ENCODE results near the gene NDRG4. TPM values are rescaled to one million over a fixed set of nuclear protein-coding genes. Genes with fewer than 3 reads are reported as not detected.

NDRG4 gene
- total and polyA plus RNA-seq, 2 of the 13 experiments (the other 11 are each of a cell fraction or from before 2014, with no cell fraction given): 1.7 to 2.7 TPM

DNA sequence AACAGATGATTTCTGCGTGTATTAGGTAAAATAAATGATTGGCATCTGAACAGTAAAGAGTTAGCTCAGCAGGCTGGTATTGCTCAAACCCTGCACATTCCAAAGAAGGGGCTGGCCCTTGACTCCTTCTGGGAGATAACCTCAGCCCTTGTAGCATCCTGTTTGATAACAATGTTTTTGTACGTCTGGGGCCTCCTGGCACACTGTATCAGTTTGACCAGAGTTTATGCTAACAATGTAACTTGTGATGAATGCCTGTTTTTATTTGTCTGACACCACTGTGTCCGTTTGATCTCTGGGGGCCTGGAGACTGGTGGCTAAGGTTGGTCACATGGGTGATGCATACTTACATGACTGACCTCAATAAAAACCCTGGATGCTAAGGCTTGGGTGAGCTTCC lies 43.8 kb upstream of the NDRG4 start (continued):
- peak; percentile 82 for TF ChIP-seq ARID5B (CRISPR knock-in tag; IDR thresholded peaks at IDR 0.05)
- TF ChIP-seq SAP130 (CRISPR knock-in tag; IDR thresholded peaks at IDR 0.05; ENCODE audit: low read depth): peak; percentile 48
- no peak for TF ChIP-seq RNF219 (CRISPR knock-in tag; IDR thresholded peaks at IDR 0.05)
- no peak for TF ChIP-seq CBX2 (IDR thresholded peaks at IDR 0.05; ENCODE audit: low read depth, low read length)
- no peak for TF ChIP-seq CBX2 (CRISPR knock-in tag; IDR thresholded peaks at IDR 0.05; ENCODE audit: low read depth)
- no peak for TF ChIP-seq HNRNPUL1 (IDR thresholded peaks at IDR 0.05; ENCODE audit: low read depth, low read length)
- TF ChIP-seq ISL2 (CRISPR knock-in tag; IDR thresholded peaks at IDR 0.05): 0 out of 2 replicates have a peak, but pooled peaks have one; percentile 54
- TF ChIP-seq ETV5 (CRISPR knock-in tag; IDR thresholded peaks at IDR 0.05; ENCODE audit: borderline replicate concordance): peak; percentile 69; the same call in 1 of the 2 replicates
- peak; percentile 83; the same call in 1 of the 2 replicates for TF ChIP-seq NR2F2 (IDR thresholded peaks at IDR 0.05; ENCODE audit: borderline replicate concordance, low read depth)
- no peak for TF ChIP-seq KLF13 (CRISPR knock-in tag; IDR thresholded peaks at IDR 0.05)
- no peak for TF ChIP-seq TOE1 (CRISPR knock-in tag; IDR thresholded peaks at IDR 0.05)
- no peak for TF ChIP-seq ATF4 (CRISPR knock-in tag; IDR thresholded peaks at IDR 0.05)
- TF ChIP-seq ZNF678 (CRISPR knock-in tag; IDR thresholded peaks at IDR 0.05): no peak
- no peak for TF ChIP-seq MED13 (CRISPR knock-in tag; IDR thresholded peaks at IDR 0.05)
- TF ChIP-seq TARDBP (CRISPR knock-in tag; IDR thresholded peaks at IDR 0.05): 0 out of 2 replicates have a peak, but pooled peaks have one; percentile 14
- TF ChIP-seq, protein P1, sequence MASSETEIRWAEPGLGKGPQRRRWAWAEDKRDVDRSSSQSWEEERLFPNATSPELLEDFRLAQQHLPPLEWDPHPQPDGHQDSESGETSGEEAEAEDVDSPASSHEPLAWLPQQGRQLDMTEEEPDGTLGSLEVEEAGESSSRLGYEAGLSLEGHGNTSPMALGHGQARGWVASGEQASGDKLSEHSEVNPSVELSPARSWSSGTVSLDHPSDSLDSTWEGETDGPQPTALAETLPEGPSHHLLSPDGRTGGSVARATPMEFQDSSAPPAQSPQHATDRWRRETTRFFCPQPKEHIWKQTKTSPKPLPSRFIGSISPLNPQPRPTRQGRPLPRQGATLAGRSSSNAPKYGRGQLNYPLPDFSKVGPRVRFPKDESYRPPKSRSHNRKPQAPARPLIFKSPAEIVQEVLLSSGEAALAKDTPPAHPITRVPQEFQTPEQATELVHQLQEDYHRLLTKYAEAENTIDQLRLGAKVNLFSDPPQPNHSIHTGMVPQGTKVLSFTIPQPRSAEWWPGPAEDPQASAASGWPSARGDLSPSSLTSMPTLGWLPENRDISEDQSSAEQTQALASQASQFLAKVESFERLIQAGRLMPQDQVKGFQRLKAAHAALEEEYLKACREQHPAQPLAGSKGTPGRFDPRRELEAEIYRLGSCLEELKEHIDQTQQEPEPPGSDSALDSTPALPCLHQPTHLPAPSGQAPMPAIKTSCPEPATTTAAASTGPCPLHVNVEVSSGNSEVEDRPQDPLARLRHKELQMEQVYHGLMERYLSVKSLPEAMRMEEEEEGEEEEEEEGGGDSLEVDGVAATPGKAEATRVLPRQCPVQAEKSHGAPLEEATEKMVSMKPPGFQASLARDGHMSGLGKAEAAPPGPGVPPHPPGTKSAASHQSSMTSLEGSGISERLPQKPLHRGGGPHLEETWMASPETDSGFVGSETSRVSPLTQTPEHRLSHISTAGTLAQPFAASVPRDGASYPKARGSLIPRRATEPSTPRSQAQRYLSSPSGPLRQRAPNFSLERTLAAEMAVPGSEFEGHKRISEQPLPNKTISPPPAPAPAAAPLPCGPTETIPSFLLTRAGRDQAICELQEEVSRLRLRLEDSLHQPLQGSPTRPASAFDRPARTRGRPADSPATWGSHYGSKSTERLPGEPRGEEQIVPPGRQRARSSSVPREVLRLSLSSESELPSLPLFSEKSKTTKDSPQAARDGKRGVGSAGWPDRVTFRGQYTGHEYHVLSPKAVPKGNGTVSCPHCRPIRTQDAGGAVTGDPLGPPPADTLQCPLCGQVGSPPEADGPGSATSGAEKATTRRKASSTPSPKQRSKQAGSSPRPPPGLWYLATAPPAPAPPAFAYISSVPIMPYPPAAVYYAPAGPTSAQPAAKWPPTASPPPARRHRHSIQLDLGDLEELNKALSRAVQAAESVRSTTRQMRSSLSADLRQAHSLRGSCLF (CRISPR knock-in tag; IDR thresholded peaks at IDR 0.05; ENCODE audit: borderline replicate concordance): no peak
- no peak for TF ChIP-seq ZNF292 (CRISPR knock-in tag; IDR thresholded peaks at IDR 0.05; ENCODE audit: borderline replicate concordance, low read depth)
- no peak for TF ChIP-seq ZNF691 (CRISPR knock-in tag; IDR thresholded peaks at IDR 0.05; ENCODE audit: borderline replicate concordance, low read depth)
